ENCODE measurements around the gene CTNNA1. TPM values are rescaled to one million over a fixed set of nuclear protein-coding genes. Genes with fewer than 3 reads are reported as not detected.

Gene CTNNA1
- total RNA-seq, 4 donors from 2014 or later, result 239 to 305 (median 277) TPM

DNA sequence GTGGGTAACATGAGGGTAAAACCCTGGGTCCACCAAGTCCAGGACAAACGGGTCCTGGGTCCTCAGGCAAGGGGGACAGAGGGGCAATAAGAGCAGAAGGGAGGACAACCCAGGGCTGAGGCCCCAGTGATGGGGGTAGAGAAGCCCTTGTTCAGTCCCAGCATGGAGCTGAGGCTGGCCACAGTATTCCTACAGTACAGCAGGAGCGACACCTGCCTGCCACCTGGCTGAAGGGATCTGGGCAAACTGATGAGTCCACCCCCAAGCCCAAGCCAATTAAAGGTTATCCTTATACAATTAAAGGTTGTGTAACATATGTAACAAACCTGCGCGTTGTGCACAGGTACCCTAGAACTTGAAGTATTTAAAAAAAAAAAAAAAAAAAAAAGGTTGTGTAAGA is 219.6 kb downstream of the CTNNA1 start:
- TF ChIP-seq, protein P1, sequence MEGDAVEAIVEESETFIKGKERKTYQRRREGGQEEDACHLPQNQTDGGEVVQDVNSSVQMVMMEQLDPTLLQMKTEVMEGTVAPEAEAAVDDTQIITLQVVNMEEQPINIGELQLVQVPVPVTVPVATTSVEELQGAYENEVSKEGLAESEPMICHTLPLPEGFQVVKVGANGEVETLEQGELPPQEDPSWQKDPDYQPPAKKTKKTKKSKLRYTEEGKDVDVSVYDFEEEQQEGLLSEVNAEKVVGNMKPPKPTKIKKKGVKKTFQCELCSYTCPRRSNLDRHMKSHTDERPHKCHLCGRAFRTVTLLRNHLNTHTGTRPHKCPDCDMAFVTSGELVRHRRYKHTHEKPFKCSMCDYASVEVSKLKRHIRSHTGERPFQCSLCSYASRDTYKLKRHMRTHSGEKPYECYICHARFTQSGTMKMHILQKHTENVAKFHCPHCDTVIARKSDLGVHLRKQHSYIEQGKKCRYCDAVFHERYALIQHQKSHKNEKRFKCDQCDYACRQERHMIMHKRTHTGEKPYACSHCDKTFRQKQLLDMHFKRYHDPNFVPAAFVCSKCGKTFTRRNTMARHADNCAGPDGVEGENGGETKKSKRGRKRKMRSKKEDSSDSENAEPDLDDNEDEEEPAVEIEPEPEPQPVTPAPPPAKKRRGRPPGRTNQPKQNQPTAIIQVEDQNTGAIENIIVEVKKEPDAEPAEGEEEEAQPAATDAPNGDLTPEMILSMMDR (IDR thresholded peaks at IDR 0.05; ENCODE audit: low read depth), result no peak

DNA sequence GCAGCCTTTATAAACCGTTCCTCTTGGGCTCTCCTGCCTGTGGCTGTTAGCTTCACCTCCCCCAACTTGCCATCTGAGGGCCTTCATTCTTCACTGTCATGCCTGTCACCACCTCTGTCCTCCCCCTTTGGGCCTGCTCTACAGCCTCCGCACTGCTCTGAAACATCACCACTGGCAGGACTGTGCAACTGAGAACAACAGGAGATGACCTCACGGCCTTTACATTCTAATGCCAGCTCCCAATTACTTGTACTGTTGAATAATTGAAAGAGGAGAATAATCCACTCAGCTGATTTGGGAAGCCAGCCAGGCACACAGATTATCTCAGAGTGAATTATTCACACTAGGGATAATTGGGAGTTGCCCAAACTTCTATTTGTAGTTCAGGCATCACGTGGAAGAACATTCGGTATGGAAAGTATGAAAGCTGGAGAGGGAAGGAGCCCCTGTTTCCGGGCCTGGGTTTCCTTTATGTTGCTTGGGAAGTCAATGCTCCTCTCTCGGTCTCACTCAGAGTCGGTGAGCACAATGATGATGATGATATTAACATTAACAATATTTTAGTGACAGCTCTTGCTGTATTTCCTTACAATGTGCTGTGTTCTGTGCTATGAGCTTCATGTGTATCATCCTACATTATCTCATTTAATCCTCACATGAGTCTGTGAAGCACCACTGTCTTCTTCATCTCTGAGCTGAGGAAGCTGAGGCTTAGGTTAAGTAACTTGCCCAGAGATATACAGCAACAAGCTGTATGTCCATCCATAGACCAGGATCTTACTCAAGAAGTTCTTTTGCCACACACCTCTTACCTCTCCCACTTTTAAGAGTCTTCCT is 221.2 kb downstream of the CTNNA1 start:
- TF ChIP-seq, protein P1 (IDR thresholded peaks at IDR 0.05; ENCODE audit: low read depth), result no peak

DNA sequence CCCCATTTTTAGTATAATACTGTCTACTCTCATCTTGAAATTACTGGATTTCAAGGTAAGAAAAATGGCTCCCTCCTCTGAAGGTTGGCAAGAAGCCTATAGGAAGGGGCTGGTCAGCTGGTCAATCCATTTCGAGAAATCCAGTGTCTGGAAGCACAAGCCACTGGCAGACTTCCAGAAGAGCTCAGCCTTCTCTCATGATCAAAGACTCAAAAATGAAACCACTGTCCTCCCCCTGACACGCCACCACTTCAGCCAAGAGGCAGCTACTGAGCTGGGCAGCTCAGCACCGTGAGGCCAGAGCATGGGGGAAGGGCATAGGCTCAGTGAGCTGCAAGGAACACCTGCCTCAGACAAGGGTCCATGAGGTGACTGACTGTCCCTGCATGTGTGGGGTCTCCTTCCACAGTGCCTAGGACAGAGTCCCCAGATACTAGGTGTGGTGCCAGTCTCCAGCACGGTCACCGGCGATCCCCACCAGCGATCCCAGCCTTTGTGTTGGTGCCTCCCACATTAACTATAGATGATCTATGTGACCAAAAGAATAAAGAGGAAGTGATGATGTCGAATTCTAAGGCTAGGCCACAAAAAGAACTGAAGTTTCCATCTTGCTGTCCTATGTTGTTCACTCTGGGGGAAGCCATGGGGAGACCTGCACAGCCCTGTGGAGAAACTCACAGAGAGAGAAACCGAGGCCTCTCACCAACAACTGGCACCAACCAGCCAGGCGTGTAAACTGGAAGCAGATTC is 222.0 kb downstream of the CTNNA1 start:
- TF ChIP-seq, protein P1 (IDR thresholded peaks at IDR 0.05; ENCODE audit: low read depth), result no peak

DNA sequence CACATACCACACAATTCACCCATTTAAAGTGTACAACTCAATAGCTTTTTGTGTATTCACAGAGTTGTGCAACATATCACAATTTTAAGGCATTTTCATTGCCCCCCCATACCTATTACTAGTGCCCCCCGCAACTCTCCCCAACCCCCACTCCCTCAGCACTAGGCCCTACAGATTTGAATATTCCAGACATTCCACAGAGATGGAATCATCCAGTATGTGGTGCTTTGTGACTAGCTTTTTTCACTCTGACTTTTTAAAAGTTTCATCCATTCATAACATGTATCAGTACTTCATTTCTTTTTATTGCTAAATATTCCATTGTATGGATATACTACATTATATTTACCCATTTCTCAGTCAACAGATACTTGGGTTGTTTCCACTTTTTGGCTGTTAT is 224.9 kb downstream of the CTNNA1 start:
- TF ChIP-seq, protein P1 (IDR thresholded peaks at IDR 0.05; ENCODE audit: low read depth), result no peak

DNA sequence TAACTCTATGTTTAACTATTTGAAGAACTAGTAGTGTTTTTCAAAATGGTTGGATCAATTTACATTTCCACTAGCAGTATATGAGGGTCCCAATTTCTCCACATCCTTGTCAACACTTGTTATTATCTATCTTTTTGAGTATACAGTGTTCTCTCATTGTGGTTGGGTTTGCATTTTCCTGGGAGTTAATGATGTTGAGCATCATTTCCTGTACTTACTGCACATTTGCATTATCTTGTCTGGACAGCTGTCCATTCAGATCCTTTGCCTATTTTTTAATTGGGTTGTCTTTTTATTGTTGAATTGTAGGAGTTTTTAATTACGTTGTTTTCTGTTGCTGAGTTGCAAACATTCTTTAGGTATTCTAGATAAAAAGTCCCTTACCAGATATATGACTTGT is 225.4 kb downstream of the CTNNA1 start:
- TF ChIP-seq, protein P1 (IDR thresholded peaks at IDR 0.05; ENCODE audit: low read depth), result no peak

DNA sequence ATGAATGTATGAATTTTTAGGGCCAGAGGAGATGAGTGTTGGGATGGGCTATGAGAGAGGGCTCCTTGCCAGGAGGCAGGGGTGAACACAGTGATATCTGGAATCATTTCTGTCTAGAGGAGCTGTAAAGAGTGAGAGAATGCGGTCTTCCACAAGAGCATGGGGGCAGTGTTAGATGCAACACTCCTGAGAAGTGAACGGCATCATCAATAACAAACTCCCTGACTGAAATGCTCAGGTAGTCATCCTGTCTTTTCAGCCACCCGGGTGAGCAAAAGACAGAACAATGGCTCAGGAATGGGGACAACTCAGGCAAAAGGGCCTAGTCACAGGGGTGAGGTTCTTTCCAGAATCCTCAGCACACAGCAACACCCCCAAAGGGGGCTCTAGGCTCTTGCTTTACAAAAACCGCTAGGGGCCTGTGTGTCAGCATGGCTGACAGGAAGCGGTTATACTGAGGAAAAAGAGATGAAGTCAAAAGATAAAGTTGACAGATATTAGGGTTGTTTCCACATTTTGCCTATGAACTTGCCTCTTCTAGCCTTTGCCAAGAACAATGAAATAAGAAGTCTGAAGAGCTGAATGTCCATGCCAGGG is 226.6 kb downstream of the CTNNA1 start:
- TF ChIP-seq, protein P1 (IDR thresholded peaks at IDR 0.05; ENCODE audit: low read depth), result no peak

DNA sequence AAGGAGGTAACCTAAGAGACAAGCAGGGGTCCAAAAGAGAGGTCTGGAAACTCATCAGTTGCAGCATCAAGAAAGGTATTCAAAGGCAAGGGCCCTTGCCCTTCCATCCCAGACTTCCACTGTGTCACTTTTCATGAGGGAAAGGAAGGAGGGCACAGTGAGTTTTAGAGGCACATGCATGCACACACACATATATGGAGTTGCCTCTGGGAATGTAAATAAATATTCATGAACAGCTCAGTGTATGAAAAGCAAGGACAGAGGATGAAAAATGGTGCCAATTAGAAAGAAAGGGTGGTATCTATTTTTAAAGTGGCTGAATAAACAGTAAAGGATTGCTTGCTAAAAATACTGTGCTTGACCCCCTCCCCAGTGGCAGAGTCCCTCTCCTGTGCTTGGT is 227.2 kb downstream of the CTNNA1 start:
- TF ChIP-seq, protein P1 (IDR thresholded peaks at IDR 0.05; ENCODE audit: low read depth), result no peak
